Motor neuron (in vitro differentiated cells): ENCODE results near the gene CST3. TPM values are rescaled to one million over a fixed set of nuclear protein-coding genes. Genes with fewer than 3 reads are reported as not detected.

ENCODE experiments used
- ATAC-seq, 8 experiments: fragments of 200-7000 bp; cut with Tn5 transposase; replicated peaks in 6 of 8; 2 replicates each; pipeline ENCODE4 v1.8.0; 2021; ENCODE audit warnings: mild to moderate bottlenecking in 8 of 8, moderate library complexity in 8 of 8
- H3K27ac ChIP-seq, 2 donors: fragments of 250-450 bp; sonication (Bioruptor Pico); 2 replicates each; pipeline ENCODE4 v1.9.0; 2021; ENCODE audit warnings: antibody characterized with exemption in 2 of 2, mild to moderate bottlenecking in 2 of 2, moderate library complexity in 1 of 2
- H3K4me1 ChIP-seq, 2 donors: fragments of 250-450 bp; sonication (Bioruptor Pico); replicated peaks in 1 of 2; 2 replicates each; pipeline ENCODE4 v1.6.1; 2021; ENCODE audit warnings: antibody characterized with exemption in 2 of 2, mild to moderate bottlenecking in 2 of 2, moderate library complexity in 1 of 2
- H3K4me3 ChIP-seq, 5 donors: fragments of 250-450 bp; sonication (Bioruptor Pico); 2 replicates each; pipeline ENCODE4 v1.9.0; 2021; ENCODE audit warnings: antibody characterized with exemption in 5 of 5, mild to moderate bottlenecking in 5 of 5, moderate library complexity in 4 of 5
- WGBS, 10 experiments: fragments of 450-650 bp; shearing (Covaris generic); methylation state at CpG; one replicate each; pipeline ENCODE4 v1.0.0; 2022; 5-methylcytosine and 5-hydroxymethylcytosine counted together
- in situ Hi-C, 9 experiments: fragments of 400-800 bp; cut with MboI; loops; one replicate each; pipeline ENCODE4 v1.15.0; 2021; ENCODE audit warnings: low sequenced_read_pairs in 9 of 9, low pct_unique_long_range_greater_than_20kb in 2 of 9; ENCODE audit not compliant: unreplicated experiment in 9 of 9
- total RNA-seq, 8 experiments: library from RNA; unstranded; fragments of 300-600 nt; gene quantifications; 2 replicates each; pipeline versions ENCODE4 v1.2.3 to v1.2.4, GENCODE V29; 2022

Gene CST3
- total RNA-seq, 8 experiments from 2014 or later = 50.2 to 1,751 (median 154) TPM

DNA sequence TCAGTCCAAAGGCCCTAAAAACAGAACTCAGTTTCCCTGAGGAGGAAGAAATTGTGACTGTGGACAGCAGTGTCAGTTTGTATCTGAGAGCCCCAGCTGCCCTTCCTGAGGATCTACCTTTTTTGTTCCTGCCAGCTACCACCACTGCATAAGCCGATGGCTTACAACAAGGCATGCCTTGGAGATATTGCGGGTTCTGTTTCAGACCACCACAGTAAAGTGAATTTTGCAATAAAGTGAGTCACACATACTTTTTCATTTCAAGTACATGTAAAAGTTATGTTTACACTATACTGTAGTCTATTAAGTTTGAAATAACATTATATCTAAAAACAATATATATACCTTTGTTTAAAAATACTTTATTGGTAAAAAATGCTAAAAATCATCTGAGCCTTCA is 9.6 kb upstream of the CST3 start:
- Histone ChIP-seq H3K27ac (no peak overlapping the region), H3K4me3 (no peak overlapping the region), H3K4me1 (no peaks in the 10 kb centered on the region)
- 80 to 100% (median 100%) methylated on average over 1 to 2 of the region's 2 CpGs; no CpG with 5 or more reads in 4 of the 10 experiments for WGBS, 10 experiments
- in situ Hi-C loops = no loop called here
- no peak for ATAC-seq

DNA sequence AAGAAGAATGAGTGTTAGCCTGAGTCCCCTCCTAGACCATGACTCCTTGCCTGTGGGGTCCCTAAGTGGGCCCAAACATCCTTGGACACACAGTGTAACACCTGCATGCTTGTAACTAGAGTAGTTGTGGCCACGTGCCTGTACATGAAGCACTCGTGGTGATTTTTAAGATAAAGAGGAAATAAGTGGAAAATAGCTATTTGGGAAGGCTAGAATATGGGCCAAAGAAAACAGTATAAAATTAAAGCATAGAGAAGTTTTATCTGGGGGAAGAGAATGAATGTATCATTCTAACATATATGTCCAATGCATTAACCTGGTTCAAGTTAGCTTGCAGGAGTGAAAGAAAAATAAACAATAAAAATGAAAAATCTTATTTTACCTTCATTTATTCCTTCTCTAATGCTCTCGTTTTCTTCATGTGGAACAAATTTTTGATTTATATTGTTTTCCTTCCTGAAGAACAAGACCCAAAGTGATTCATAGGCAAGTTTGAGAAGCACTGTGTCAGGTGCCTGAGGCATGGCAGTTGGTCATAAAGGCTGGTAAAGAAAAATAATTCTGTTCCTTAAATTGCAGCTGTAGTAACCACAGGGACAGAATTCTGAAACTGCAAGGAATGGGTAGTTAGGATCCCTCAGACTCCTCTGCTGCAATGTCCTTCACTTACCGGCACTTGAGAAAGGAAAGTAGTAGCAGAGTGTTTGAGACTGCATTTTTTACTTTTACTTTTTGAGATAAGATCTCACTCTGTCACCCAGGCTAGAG is 8.5 kb upstream of the CST3 start:
- in situ Hi-C loops = no loop called here
- WGBS, 10 experiments = 50 to 89% (median 69%) methylated on average over 2 to 4 of the region's 4 CpGs; no CpG with 5 or more reads in 1 of the 10 experiments

GRCh38 chr20:23645575-23645974 is 7.8 kb upstream of the CST3 start:
- ATAC-seq = peak in 3 of 8 experiments; percentile 13 to 45 (median 28)
- no peaks in the 10 kb centered on the region for H3K4me1 ChIP-seq
- H3K27ac ChIP-seq = no peak overlapping the region
- in situ Hi-C loops = no loop called here
- WGBS, 10 experiments = 0 to 83% (median 61%) methylated on average over 1 of the region's 1 CpG; no CpG with 5 or more reads in 6 of the 10 experiments
- H3K4me3 ChIP-seq = no peak overlapping the region

More for the DNA sequence above, 8.5 kb upstream of the CST3 start:
- Histone ChIP-seq H3K4me3 (no peak overlapping the region), H3K27ac (no peak overlapping the region), H3K4me1 (no peaks in the 10 kb centered on the region)
- no peak for ATAC-seq

GRCh38 chr20:23644164-23644563 is 6.4 kb upstream of the CST3 start:
- WGBS, 10 experiments = 74 to 100% (median 98%) methylated on average over 1 to 7 of the region's 7 CpGs; no CpG with 5 or more reads in 2 of the 10 experiments
- in situ Hi-C loops = no loop called here
- Histone ChIP-seq H3K4me3 (no peak overlapping the region), H3K27ac (no peak overlapping the region), H3K4me1 (no peaks in the 10 kb centered on the region)
- no peak for ATAC-seq

- ATAC-seq = no peak
- 57 to 95% (median 82%) methylated on average over 1 to 6 of the region's 6 CpGs; no CpG with 5 or more reads in 1 of the 10 experiments for WGBS, 10 experiments
- in situ Hi-C loops = no loop called here
These were observed 5.9 kb upstream of the CST3 start for GRCh38 chr20:23643659-23644058.

GRCh38 chr20:23641936-23642751 is 4.4 kb upstream of the CST3 start:
- Histone ChIP-seq H3K4me1 (no peaks in the 10 kb centered on the region), H3K4me3 (no peak overlapping the region), H3K27ac (no peak overlapping the region)
- in situ Hi-C loops = no loop called here
- ATAC-seq = no peak
- 30 to 82% (median 57%) methylated on average over 1 to 10 of the region's 12 CpGs; no CpG with 5 or more reads in 3 of the 10 experiments for WGBS, 10 experiments

More at GRCh38 chr20:23643659-23644058, 5.9 kb upstream of the CST3 start:
- H3K4me1 ChIP-seq = no peaks in the 10 kb centered on the region
- H3K4me3 ChIP-seq = no peak overlapping the region
- no peak overlapping the region for H3K27ac ChIP-seq

DNA sequence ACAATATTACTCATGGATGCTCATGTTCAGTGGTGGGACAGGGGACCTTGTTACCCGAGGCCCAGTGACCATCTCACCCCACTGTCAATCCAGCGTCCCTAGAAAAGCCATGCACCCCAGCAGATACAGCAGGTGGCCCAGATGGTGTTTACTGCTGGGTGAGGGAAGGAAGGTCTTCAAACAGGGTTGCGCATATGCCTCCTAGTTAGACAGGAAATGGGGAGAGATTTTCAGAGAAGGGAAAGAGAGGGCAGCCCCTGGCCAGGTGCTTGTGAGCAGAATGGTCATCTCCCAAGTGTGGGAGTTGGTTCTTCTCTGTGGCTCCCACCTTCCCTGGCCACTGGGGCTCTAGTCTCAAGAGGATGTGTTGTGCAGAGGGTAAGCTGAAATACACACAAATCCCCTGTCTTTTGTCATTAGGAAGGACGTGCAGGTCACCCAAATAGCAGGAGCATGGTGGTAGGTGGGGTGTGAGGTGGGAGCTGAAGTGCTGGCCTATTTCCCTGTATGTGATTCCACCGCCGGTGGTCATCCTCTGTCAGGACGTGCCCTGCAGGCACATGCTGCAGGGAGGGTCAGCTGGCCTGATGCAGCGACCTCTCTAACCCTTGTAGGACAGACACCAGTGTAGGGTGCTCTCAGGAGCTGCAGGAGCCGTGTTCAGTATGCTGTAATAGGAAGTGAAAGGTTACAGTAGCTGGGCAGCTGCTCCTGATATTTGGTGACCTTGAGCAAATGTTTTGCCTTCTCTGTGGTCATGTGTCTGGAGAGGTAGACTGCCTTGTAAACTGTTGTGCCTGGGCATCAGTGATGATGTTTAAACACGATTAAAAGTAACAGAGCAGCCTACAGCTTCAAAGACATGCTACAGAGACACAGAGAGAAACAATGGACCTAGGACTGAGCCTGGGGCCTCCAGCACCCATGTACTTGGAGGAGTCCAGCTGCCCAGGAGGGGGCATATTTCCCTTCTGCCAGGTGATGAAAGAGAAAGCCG is 3.2 kb upstream of the CST3 start:
- WGBS, 10 experiments = 66 to 100% (median 84%) methylated on average over 1 to 5 of the region's 11 CpGs; no CpG with 5 or more reads in 2 of the 10 experiments
- peaks cover 9% of the 10 kb centered on the region in 2 donors for H3K4me1 ChIP-seq
- H3K4me3 ChIP-seq = no peak overlapping the region
- no peak for ATAC-seq
- H3K27ac ChIP-seq = no peak overlapping the region
- in situ Hi-C loops = no loop called here

GRCh38 chr20:23640018-23640601 is 2.4 kb upstream of the CST3 start:
- 78 to 82% (median 80%) methylated on average over 2 to 4 of the region's 8 CpGs; no CpG with 5 or more reads in 6 of the 10 experiments for WGBS, 10 experiments
- no peak for ATAC-seq
- Histone ChIP-seq H3K27ac (no peak overlapping the region), H3K4me3 (no peak overlapping the region), H3K4me1 (peaks cover 11 to 14% of the 10 kb centered on the region in 2 donors)
- in situ Hi-C loops = no loop called here

DNA sequence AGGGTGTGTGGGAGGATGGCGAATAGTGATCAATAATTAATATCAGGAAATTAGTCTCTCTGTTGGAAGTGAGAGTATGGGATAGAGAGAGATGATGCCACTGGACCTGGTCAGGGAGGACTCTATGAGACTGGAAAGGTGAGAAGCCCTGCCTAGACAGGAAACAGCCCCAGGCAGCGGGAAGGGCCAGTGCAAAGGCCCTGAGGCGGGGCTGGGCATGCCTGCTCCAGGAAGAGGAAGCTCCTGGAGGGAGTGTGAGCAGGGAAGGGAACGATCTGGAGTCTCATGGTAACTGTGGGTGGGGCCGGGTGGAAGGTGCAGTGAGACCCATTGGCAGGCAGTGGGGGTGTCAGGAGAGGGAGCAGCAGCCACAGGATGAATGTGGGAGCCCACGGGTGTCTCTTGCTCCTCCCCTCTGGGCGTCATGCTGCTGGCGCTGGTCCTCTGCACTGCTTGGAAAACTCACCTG is 1.8 kb upstream of the CST3 start:
- no peak overlapping the region for H3K4me3 ChIP-seq
- no peak overlapping the region for H3K27ac ChIP-seq
- in situ Hi-C loops = no loop called here
- WGBS, 10 experiments = 60 to 100% (median 100%) methylated on average over 1 to 2 of the region's 8 CpGs; no CpG with 5 or more reads in 6 of the 10 experiments
- ATAC-seq = no peak
- H3K4me1 ChIP-seq = peaks cover 11 to 14% of the 10 kb centered on the region in 2 donors

DNA sequence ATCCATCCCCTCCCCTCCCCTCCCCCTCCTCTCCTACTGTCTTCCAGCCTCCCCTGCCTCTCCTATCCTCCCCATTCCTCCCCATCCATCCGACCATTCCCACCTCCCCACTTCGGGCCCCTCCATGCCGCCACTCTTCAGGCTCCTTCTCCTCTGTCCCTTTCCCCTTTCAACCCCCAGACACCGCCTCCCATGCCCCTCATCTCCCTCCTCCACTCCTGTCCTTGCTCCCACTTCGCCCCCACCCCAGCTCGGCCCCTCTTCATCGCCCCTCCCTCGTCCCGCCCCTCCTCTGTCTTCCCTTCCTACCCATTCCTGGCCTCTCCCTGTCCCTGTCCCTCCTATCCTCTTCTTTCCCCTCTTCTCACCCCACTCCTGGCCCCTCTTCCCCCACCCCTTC is 554 bp upstream of the CST3 start:
- in situ Hi-C loops = no loop called here
- Histone ChIP-seq H3K4me1 (peaks cover 15 to 18% of the 10 kb centered on the region in 2 donors), H3K27ac (no peak overlapping the region), H3K4me3 (no peak overlapping the region)
- no CpG with 5 or more reads among the region's 9 CpGs for WGBS, 10 experiments
- ATAC-seq = no peak

- in situ Hi-C loops = no loop called here
- Histone ChIP-seq H3K27ac (peak overlapping the region in 1 of 2 donors; percentile 85), H3K4me3 (peak overlapping the region; percentile 50 to 90 (median 72)), H3K4me1 (peaks cover 19 to 22% of the 10 kb centered on the region in 2 donors)
- no peak for ATAC-seq
- WGBS, 10 experiments = 0 to 31% (median 3%) methylated on average over 1 to 3 of the region's 4 CpGs; no CpG with 5 or more reads in 4 of the 10 experiments
These were observed 860 bp downstream of the CST3 start for GRCh38 chr20:23636908-23637281.
